Raji (cell line): ENCODE results near the gene MAGI2.

Experiments
- POLR2A ChIP-seq: IDR thresholded peaks from 2 replicates; pipeline ENCODE4 v1.6.1; 2011; ENCODE audit warnings: low read depth, low read length, control low read depth; ENCODE audit not compliant: insufficient read depth

Gene MAGI2

DNA sequence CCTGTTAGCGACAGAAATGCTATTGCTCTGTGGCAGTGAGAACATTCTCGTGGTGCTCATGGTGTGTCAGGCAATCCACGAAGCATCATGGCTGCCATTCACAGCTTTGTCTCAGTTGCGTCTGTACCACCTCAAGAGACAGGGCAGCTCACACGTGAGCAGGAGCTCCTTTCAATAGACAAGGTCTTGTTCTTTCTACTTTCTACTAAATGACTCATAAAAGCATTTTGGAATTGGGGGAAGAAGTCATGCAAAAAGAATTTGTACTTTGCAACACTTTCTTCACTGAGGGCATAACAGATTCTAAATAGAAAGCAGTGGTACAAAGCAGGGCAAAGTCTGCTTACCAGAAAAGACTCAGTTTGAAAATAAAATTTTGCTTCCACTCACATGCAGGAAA is 1016.3 kb downstream of the MAGI2 start:
- TF ChIP-seq POLR2A = no peak

DNA sequence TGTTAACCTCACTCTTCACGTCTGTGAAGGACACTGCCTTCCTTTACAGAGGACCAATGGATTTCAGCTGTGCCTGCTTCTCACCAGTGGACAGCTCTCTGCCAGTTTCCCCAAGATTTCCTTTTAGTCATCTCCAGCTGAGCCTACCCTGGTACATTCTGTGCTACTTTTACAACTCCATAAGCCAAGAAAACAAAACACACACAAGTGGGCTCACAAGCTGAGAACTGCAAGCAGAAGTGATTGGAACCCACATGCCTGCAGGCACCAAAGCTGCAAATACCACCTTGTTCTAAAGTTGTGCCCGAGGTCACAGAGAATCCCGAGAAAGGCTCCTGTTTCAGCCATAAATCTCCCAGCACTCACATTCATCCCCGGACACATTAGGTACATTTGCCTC is 1018.1 kb downstream of the MAGI2 start:
- no peak for TF ChIP-seq POLR2A

DNA sequence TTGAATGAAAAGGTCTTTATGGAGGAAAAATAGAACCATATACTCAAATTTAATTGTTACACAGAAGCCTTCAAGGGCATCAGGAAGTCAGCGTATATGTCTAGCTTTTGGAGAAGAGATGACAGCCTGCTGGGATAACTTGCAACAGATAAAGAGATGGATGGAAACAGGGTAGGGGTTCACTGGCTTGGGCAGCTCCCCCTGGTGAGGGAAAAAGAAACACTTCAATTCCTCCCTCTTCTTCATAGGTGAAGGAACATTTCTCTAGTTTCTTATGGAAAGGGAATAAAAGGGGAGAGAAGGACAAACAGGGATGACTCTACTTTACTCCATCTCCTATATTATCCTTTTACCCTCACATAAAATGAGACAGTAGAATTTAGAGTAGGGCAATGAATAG is 1019.2 kb downstream of the MAGI2 start:
- TF ChIP-seq POLR2A = no peak

DNA sequence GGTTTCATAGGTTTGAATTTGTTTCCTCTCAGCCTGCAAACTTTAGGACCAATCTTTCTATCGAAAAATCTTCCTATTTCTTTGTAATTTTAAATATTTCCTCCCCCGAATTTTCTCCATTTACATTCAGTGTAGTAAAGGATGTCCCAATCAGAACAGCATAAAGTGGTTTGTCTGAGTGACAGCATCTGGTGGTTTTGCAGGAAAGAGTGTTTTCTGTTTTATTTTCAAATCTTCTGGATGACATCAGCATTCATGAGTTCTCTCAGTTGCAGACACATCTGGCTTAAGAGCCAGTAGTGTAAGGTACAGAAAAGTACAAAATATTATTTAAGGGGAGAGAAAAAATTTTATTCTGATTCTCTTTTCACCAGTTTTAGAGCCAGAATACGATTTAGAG is 1020.0 kb downstream of the MAGI2 start:
- no peak for TF ChIP-seq POLR2A

DNA sequence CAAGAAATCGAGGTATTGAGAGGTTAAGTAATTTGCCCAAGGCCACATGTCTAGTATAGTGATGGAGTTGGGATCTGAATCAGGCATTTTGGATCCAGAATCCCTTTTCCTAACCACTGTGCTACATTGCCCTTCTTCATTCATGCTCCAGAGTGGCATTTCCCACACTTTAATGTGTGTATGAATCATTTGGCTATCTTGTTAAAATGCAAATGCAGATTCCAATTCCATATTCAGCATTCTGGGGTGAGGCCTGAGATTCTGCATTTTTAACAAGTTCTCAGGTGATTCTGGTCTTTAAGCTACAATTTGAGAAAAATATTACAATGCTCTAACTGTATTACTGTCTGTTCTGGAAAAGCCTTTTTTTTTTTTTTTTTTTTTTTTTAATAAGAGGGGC is 1023.6 kb downstream of the MAGI2 start:
- no peak for TF ChIP-seq POLR2A

DNA sequence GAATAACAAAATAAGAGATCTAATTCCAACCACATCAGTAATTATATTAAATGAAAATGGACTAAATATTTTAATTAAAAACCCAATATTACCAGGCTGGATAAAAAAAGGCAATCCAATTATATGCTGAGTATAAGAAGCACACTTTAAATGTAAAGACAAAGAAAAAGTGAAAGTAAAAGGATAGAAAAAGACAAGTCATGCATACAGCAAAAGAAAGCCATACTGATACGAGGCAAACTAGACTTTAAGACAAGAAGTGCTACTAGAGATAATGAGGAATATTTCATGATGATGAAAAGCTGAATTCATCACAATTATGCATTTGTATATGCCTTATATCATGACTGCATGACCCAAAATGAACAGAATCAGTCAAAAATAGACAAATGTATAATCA is 1026.3 kb downstream of the MAGI2 start:
- TF ChIP-seq POLR2A = no peak

DNA sequence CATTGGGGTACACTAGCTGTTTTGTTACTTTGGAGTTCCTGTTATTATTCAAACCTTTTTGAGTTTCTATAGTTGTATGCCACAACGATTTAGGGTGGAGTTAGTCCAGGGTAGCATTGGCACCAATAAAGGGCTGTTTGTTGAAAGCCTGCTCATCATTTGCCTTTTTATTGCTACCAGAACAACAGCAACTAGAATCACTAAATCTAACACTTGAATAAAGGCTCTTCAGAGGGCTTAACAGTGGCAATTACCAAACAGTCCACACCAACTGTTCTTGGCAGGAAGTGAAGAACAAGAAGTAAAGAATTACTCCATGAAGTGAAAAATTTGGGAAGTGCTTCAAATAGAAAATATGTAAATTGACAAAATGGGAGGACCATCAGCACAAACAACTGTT is 1033.5 kb downstream of the MAGI2 start:
- no peak for TF ChIP-seq POLR2A

DNA sequence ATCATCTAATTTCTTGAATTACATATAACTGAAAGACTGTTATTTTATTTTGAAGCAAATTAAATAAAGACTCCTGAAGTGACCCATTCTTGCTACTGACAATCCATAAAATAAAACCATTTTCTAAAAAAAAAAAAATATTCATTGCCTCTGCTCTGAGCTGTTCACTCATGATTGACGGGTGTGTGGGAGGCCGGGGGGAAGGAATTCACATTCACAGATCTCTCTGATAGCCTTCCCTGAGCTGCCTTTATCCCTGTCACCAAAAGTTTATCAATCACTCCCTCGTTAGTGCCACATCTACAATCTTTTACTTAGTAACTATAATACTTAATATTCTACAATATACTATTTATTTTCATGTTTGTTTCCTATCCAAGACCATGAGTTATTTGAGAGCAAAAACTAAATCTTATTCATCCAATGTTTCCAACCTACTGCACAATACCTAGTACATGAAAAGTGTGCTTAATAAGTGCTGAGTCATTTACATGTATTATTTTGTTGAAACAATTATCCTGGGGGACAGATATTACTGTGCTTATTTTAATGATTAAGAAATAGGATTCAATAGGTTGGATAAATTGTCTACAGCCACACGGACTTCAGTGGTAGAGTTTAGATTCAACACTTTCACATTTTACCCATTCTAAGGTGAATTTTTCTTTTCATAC is 1036.2 kb downstream of the MAGI2 start:
- TF ChIP-seq POLR2A = no peak

DNA sequence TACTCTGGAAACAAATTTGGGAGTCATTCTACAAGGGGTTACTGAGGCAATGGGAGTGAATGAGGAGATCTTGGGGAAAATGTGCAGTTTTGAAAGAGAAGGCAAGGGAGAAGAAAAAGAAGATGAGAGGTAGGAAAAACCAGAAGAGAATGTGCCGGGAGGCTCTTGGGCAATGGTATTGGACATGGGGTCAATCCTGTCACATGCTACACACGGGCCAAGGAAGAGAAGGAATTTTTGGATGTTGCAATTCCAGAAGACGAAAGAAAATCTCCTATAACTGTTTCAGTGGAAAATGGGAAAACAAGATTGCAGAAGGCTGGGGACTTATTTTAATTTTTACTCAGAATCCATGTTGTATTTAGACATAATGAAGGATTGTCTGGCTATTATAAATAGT is 1039.9 kb downstream of the MAGI2 start:
- TF ChIP-seq POLR2A = no peak

DNA sequence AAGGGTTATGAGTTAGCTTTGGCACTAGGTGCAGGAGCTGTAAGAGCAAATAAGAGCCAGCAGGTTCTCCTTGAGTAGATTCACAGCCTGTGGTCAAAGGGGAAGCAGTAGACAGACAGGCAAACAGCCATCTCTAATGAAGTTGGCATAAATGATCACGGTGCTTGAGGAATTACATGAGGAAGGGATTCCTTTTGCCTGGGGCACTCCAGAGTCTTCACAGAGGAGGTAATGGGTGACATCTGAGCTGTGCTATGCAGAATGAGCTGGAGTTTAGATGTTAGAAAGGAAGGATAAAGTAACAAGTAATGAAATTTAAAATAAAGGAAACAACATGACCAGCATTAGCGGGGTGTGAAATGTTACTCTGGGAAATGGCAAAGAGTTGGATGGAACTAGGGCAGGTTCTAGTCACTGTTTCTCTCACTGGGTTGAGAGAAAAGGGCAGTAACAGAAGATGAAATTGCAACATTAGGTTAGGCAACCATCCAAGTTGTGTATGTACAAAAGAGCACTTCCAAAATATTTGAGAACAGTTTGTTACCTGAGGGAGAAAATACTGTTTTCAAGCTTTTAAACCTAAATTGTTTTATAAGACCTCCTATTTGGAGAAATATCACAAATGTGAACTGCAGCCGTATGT is 1041.1 kb downstream of the MAGI2 start:
- TF ChIP-seq POLR2A = no peak

DNA sequence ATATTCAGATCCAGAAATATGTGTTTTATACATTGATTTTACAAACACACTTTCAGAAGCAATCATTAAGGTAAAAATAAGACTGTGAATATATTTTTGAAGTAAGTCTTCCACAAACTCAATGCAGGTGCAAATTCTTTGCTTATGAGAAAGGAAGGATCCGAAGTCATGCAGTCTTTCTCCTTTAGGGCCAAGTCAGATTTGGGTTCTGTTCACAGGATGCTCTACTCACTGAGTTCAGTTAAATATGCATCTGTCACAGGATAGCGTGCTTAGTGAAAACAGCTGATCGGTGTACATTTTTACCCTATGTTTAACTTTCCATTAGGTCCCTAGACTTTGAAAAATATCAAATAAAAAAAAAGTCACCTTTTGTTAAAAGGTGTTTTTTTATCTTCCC is 1046.4 kb downstream of the MAGI2 start:
- no peak for TF ChIP-seq POLR2A

DNA sequence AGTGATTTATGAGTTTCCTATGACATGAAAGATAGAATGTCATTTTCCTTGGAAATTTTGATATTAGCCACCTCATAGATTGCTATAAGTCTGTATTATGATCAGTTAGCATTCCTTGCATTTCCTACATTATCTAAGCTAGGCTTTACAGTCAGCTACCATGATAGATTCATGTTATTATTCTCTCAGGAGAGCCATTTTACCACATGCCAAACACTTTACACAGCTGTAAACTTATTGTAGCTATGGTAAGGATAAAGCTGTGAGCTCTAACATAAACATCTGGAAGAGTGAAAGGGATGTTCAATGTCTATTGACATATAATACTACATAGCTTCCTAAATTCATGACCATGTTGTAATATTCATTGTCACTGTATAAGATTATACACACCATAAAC is 1046.9 kb downstream of the MAGI2 start:
- no peak for TF ChIP-seq POLR2A

DNA sequence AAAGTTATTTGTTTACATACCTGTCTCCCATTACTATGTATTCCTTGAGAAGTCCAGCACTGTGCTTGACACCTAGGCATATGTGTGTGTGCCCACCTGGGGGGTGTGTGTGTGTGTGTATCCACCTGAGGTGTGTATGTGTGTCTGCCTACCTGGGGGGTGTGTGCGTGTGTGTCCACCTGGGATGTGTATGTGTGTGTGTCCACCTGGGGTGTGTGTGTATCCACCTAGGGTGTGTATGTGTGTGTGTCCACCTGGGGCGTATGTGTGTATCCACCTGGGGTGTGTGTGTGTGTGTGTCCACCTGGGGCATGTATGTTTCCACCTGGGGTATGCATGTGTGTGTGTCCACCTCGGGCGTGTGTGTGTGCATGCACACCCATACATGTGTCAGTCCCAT is 1051.4 kb downstream of the MAGI2 start:
- TF ChIP-seq POLR2A = no peak

DNA sequence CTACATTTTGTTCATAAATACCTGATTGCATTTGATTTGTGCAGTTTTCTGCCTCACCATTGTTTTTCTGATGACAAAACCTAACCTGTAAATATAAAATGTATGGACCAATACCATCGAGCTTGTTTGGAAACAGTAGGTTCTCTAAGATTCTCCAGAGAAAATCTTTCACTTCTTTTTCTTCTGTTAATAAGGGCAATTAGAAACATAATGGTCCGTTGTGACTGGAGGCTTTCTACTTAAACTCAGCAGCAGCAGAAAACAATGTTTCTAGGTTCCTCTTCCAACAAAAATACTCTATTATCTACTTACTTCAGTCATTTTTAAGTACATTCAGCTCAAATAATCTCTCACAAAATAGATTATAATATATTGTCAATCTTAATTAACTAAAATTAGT is 1053.4 kb downstream of the MAGI2 start:
- no peak for TF ChIP-seq POLR2A

DNA sequence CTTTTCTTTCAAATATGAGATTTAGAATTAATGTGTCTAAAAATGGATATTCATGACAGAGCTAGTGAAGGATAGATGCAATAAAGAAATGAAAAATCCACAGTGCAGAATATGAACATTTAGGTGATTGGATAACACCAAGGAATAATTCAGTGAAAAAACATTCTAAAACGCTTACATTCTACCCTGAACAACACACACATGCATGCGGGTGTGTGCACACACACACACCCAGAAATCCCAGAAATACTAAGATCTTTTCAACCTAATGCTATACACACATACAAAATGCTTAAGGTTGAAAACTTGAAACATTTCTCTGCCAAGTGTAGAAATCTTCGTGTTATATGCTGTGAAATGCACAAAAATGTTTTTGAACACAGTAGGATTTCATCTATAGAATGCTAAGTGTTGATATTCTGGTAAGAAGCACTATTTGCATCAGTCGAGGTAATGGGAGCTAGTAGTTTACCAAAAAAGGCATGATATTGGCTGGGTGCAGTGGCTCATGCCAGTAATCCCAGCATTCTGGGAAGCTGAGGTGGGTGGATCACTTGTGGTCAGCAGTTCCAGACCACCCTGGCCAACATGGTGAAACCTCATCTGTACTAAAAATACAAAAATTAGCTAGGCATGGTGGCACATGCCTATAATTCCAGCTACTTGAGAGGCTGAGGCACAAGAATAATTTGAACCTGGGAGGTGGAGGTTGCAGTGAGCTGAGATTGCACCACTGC is 1054.3 kb downstream of the MAGI2 start:
- no peak for TF ChIP-seq POLR2A

DNA sequence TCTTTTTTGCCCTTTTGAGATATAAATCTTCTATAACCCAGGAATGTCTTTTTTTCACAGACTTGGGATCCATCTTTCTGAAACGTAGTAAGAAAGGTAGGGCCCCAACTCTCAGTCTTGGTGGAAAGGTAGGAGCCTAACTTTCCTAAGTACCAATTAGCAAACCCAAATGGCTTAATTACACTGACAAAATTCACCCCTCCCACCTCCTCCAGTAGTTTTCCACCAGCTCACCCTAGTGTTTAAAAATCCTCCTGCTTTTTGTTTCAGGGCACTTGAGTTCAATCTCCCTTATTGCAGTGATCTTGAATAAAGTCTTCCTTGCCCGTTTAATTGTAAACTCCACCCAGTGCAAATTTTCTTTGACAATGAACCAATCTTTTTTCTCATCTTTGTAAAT is 1054.9 kb downstream of the MAGI2 start:
- TF ChIP-seq POLR2A = no peak
